Measurements from ENCODE around the gene NPC1. TPM values are rescaled to one million over a fixed set of nuclear protein-coding genes. Genes with fewer than 3 reads are reported as not detected.

The NPC1 gene
- polyA plus RNA-seq, 1 donor (not counting 4 experiments of a cell fraction or from before 2014, with no cell fraction given) = 49.9 TPM

DNA sequence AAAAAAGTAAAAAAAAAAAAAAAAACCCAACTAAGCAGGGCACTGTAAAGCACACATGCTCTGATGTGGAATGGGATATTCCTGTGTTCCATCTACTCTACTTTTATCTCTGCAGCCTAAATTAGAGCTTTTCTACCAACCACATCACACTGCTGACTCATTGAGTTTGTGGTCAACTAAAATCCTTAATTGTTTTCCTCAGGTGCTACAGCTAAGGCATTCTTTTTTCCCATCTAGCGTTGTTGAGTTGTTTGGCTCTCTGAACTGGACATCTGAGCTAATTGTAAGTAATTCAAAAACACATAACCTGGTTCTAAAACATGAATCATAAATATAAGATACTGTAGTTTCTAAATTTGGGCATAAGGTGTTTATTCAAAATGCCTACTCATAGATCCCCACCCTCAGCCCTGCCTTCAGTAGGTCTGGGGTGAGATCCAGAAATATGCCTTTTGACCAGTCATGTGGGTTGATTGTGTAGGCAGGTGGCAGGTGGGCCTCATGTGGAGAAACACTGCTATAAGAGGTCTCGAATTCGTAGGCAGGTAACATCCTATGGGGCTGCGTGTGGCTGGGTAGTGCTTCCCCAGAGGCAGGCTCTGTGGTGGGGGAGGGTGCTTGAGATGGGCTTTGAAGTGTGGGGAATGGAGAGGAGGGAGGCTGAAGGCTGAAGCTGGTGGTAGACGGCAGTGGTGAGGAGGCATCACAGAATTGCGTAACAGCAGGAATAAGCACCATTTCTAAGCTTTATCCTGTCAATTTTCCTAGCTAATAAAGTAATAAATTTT lies 49.2 kb upstream of the NPC1 start:
- Histone ChIP-seq H3K9me1 (ENCODE audit: control insufficient read depth, extremely low read depth, insufficient read depth, low read length) (no peaks in the 10 kb centered on the region), H3K27ac (ENCODE audit: control insufficient read depth, insufficient read depth, low read length) (no peak overlapping the region), H3K9ac (ENCODE audit: control insufficient read depth, extremely low read depth, insufficient read depth, low read length) (no peak overlapping the region), H3K27me3 (ENCODE audit: control insufficient read depth, extremely low read depth, insufficient read depth, low read length) (no peaks in the 10 kb centered on the region), H2AFZ (ENCODE audit: control insufficient read depth, low read length) (no peak overlapping the region), H3K4me2 (ENCODE audit: control insufficient read depth, extremely low read depth, insufficient read depth, low read depth, low read length) (no peak overlapping the region), H3K4me3 (ENCODE audit: control insufficient read depth in 2 of 3, extremely low read depth in 1 of 3, insufficient read depth in 2 of 3, low read depth in 1 of 3, low read length in 3 of 3) (no peak overlapping the region), H4K20me1 (ENCODE audit: control insufficient read depth, extremely low read depth, insufficient read depth, low read length) (no peaks in the 10 kb centered on the region), H3K9me3 (ENCODE audit: control insufficient read depth, low read depth, low read length) (no peaks in the 10 kb centered on the region), H3K36me3 (ENCODE audit: control insufficient read depth in 2 of 2, extremely low read depth in 1 of 2, insufficient read depth in 2 of 2, low read length in 2 of 2) (no peaks in the 10 kb centered on the region), H3K4me1 (ENCODE audit: control insufficient read depth, extremely low read depth, insufficient read depth, low read length) (peaks cover 19% of the 10 kb centered on the region), H3K79me2 (ENCODE audit: control insufficient read depth, insufficient read depth, low read length) (no peaks in the 10 kb centered on the region)
- dilution Hi-C loops (cut with MboI; ENCODE audit: extremely low pct_ligation_motif_present, low sequenced_read_pairs) = no loop called here
- no peak for FAIRE-seq
- no peak for TF ChIP-seq EZH2 (IDR thresholded peaks at IDR 0.05; ENCODE audit: low read length)
- no peak for DNase-seq (ENCODE audit: low read depth, low spot score)

DNA sequence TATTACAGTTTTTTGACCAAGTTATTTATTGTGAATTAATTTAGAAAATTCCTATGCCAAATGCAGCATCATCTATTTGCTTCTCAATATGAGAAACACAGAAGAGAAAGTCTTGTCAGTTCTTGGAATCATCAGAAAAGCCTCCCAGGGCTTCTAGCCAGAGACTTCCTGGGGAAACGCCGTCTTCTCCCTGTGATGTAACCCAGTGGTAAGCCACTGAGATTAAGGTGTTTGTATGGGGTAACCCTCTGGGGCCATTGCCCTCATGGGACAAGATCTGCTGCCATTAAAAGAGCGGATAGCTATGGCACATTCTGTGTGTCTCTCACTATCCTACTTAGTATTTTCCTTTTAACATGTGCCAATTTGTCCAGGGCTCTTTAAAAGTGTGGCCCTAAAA lies 48.4 kb upstream of the NPC1 start:
- no peak overlapping the region for H3K4me2 ChIP-seq (ENCODE audit: control insufficient read depth, extremely low read depth, insufficient read depth, low read depth, low read length)
- peaks cover 19% of the 10 kb centered on the region for H3K4me1 ChIP-seq (ENCODE audit: control insufficient read depth, extremely low read depth, insufficient read depth, low read length)
- H3K27ac ChIP-seq (ENCODE audit: control insufficient read depth, insufficient read depth, low read length) = no peak overlapping the region

More for the DNA sequence above, 48.4 kb upstream of the NPC1 start:
- Histone ChIP-seq H3K79me2 (ENCODE audit: control insufficient read depth, insufficient read depth, low read length) (no peaks in the 10 kb centered on the region), H2AFZ (ENCODE audit: control insufficient read depth, low read length) (no peak overlapping the region), H3K9me3 (ENCODE audit: control insufficient read depth, low read depth, low read length) (no peaks in the 10 kb centered on the region), H3K9ac (ENCODE audit: control insufficient read depth, extremely low read depth, insufficient read depth, low read length) (no peak overlapping the region), H3K36me3 (ENCODE audit: control insufficient read depth in 2 of 2, extremely low read depth in 1 of 2, insufficient read depth in 2 of 2, low read length in 2 of 2) (no peaks in the 10 kb centered on the region), H3K4me3 (ENCODE audit: control insufficient read depth in 2 of 3, extremely low read depth in 1 of 3, insufficient read depth in 2 of 3, low read depth in 1 of 3, low read length in 3 of 3) (no peak overlapping the region), H3K27me3 (ENCODE audit: control insufficient read depth, extremely low read depth, insufficient read depth, low read length) (no peaks in the 10 kb centered on the region), H4K20me1 (ENCODE audit: control insufficient read depth, extremely low read depth, insufficient read depth, low read length) (no peaks in the 10 kb centered on the region), H3K9me1 (ENCODE audit: control insufficient read depth, extremely low read depth, insufficient read depth, low read length) (no peaks in the 10 kb centered on the region)
- no peak for FAIRE-seq
- TF ChIP-seq EZH2 (IDR thresholded peaks at IDR 0.05; ENCODE audit: low read length) = no peak
- TF ChIP-seq, protein P1, sequence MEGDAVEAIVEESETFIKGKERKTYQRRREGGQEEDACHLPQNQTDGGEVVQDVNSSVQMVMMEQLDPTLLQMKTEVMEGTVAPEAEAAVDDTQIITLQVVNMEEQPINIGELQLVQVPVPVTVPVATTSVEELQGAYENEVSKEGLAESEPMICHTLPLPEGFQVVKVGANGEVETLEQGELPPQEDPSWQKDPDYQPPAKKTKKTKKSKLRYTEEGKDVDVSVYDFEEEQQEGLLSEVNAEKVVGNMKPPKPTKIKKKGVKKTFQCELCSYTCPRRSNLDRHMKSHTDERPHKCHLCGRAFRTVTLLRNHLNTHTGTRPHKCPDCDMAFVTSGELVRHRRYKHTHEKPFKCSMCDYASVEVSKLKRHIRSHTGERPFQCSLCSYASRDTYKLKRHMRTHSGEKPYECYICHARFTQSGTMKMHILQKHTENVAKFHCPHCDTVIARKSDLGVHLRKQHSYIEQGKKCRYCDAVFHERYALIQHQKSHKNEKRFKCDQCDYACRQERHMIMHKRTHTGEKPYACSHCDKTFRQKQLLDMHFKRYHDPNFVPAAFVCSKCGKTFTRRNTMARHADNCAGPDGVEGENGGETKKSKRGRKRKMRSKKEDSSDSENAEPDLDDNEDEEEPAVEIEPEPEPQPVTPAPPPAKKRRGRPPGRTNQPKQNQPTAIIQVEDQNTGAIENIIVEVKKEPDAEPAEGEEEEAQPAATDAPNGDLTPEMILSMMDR (optimal IDR thresholded peaks at IDR 0.05 in 1 of 3, IDR thresholded peaks at IDR 0.05 in 1 of 3, conservative IDR thresholded peaks at IDR 0.05 in 1 of 3; ENCODE audit: extremely low read depth in 1 of 3, insufficient read depth in 2 of 3, low read length in 3 of 3) = no peak
- dilution Hi-C loops (cut with MboI; ENCODE audit: extremely low pct_ligation_motif_present, low sequenced_read_pairs) = no loop called here
- no peak for DNase-seq (ENCODE audit: low read depth, low spot score)
